Measurements from ENCODE around the gene ZNF467.

Gene ZNF467

DNA sequence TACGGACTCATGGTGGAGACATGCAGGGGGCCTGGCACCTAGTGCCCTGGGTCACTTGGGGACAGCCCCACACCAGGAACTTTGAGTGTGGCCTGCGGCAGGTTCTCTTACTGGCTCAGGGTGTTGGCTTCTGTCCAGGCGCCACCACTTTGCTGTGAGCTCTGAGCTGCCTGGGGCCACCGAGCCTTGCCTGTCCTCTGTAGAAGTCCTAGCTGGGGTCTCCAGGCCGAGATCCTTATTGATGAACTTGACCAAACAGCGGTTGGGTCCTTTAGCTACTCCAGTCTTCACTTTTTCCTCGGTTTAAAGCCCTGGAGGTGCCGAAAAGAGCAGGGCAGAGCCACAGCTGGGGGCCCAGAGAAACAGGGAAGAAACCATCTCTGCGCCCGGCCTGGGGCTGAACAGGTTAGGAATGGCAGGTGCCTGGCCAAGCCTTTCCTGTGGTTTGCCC, 41.3 kb downstream of the ZNF467 start:
- Histone ChIP-seq H4K8ac (ENCODE audit: low read depth, low read length) (no peak overlapping the region), H3K18ac (ENCODE audit: low read length) (no peak overlapping the region), H3K23ac (ENCODE audit: low read length) (no peak overlapping the region), H2BK5ac (ENCODE audit: low read length) (no peak overlapping the region), H2BK120ac (ENCODE audit: low read depth, low read length) (no peak overlapping the region), H3K27ac (ENCODE audit: low read depth, low read length) (no peak overlapping the region), H3K36me3 (ENCODE audit: control insufficient read depth, insufficient read depth, low read length) (peaks cover 1% of the 10 kb centered on the region), H3K4me2 (ENCODE audit: low read length) (no peak overlapping the region), H4K5ac (ENCODE audit: low read length) (no peak overlapping the region), H3K4me3 (ENCODE audit: low read length) (no peak overlapping the region), H3K27me3 (ENCODE audit: insufficient read depth, low read length, poor library complexity) (no peaks in the 10 kb centered on the region), H3K56ac (ENCODE audit: low read length) (no peak overlapping the region), H3K79me2 (ENCODE audit: control insufficient read depth, insufficient read depth, low read length) (no peaks in the 10 kb centered on the region), H2BK15ac (replicated peaks; ENCODE audit: low read depth) (no peak overlapping the region), H3K9ac (ENCODE audit: low read length) (no peak overlapping the region), H3K79me1 (ENCODE audit: low read length) (no peaks in the 10 kb centered on the region), H3K4ac (ENCODE audit: low read depth, low read length) (no peak overlapping the region), H2AK5ac (ENCODE audit: low read length) (no peak overlapping the region), H3K4me1 (ENCODE audit: control insufficient read depth, low read depth, low read length) (no peaks in the 10 kb centered on the region)
- no CpG with 5 or more reads among the region's 10 CpGs for WGBS (ENCODE audit: extremely low coverage, insufficient coverage, low lambda C conversion rate)
- DNase-seq: no peak

DNA sequence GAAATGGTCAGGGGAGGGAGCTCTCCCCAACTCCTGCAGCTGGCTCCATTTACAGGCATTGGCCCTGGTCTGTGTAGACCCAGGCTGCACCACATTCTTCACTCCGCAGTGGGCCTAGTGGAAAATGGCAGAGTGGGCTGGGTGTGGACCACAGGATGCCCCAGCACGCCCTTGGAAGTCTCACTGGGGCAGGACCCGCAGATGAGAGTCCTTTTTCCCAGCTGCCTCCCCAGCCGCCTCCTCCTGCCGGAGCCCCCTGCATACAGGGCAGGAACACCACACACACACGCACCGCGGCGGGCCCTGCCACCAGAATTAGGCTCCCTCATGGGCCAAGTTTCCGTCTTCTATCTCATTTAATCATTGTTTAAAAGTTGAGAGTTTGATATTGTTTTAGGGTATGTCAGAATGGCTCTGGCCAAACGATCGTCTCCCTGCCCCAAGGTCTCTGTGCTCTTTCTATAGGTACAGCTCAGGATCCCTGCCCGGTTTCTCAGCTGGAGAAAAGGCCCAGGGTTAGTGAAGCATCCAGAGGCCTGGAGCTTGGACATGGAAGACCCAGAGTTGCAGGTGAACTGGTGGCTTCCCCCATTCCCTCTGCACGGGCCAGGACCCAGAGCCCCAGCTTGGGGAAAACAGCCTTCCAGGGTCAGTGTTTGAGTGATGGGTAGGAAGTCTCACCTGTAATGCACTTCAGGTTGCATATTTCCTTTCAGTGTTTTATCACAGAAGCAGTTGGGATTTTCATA, 42.0 kb downstream of the ZNF467 start:
- Histone ChIP-seq H3K4me2 (ENCODE audit: low read length) (no peak overlapping the region), H3K4me3 (ENCODE audit: low read length) (no peak overlapping the region), H3K79me1 (ENCODE audit: low read length) (no peaks in the 10 kb centered on the region), H3K4me1 (ENCODE audit: control insufficient read depth, low read depth, low read length) (no peaks in the 10 kb centered on the region), H3K4ac (ENCODE audit: low read depth, low read length) (no peak overlapping the region), H3K18ac (ENCODE audit: low read length) (no peak overlapping the region), H2BK15ac (replicated peaks; ENCODE audit: low read depth) (no peak overlapping the region), H3K23ac (ENCODE audit: low read length) (no peak overlapping the region), H4K8ac (ENCODE audit: low read depth, low read length) (no peak overlapping the region), H3K27me3 (ENCODE audit: insufficient read depth, low read length, poor library complexity) (no peaks in the 10 kb centered on the region), H3K9ac (ENCODE audit: low read length) (no peak overlapping the region), H2AK5ac (ENCODE audit: low read length) (no peak overlapping the region), H3K27ac (ENCODE audit: low read depth, low read length) (no peak overlapping the region), H3K36me3 (ENCODE audit: control insufficient read depth, insufficient read depth, low read length) (peaks cover 1% of the 10 kb centered on the region), H2BK120ac (ENCODE audit: low read depth, low read length) (no peak overlapping the region), H4K5ac (ENCODE audit: low read length) (no peak overlapping the region), H3K79me2 (ENCODE audit: control insufficient read depth, insufficient read depth, low read length) (no peaks in the 10 kb centered on the region), H2BK5ac (ENCODE audit: low read length) (no peak overlapping the region), H3K56ac (ENCODE audit: low read length) (no peak overlapping the region)
- no peak for DNase-seq
- WGBS (ENCODE audit: extremely low coverage, insufficient coverage, low lambda C conversion rate): no CpG with 5 or more reads among the region's 14 CpGs

DNA sequence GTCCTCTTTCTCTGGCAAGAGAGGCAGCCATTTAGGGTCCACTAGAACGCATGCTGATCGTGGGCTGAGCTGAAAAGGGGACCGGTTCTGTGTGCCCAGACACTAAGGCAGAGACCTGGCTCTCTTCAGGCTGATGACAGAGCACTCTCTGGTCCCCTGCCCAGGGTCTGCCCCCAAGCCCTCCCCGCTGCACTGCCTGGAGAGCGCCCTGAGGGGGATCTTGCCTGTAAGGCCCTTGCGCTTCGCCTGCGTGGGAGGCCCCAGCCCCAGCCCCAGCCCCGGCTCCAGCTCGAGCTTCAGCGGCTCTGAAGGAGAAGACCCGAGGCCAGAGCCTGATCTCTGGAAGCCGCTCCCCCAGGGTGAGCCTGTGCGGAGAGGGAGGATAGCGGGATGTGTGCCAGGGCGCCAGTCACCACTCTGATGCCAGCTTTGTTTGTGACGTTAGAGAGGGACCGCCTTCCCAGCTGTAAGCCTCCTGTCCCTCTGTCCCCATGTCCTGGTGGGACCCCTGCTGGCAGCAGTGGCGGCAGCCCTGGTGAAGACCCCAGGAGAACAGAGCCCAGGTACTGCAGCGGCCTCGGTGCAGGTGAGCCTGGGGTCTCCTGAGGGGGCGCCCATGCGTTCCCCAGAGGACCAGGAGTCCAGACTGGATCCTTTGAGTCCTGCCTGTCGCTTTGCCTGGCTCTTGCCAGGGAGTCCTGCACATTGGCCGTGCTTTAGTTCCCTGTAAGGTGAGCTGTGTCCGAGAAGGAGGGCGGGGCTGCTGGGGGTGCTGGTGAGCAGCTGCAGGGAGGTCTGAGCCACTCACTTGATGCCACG, 43.2 kb downstream of the ZNF467 start:
- Histone ChIP-seq H4K8ac (ENCODE audit: low read depth, low read length) (no peak overlapping the region), H2BK120ac (ENCODE audit: low read depth, low read length) (no peak overlapping the region), H3K79me1 (ENCODE audit: low read length) (no peaks in the 10 kb centered on the region), H3K4me1 (ENCODE audit: control insufficient read depth, low read depth, low read length) (no peaks in the 10 kb centered on the region), H4K5ac (ENCODE audit: low read length) (no peak overlapping the region), H2AK5ac (ENCODE audit: low read length) (no peak overlapping the region), H3K9ac (ENCODE audit: low read length) (no peak overlapping the region), H3K4ac (ENCODE audit: low read depth, low read length) (no peak overlapping the region), H3K18ac (ENCODE audit: low read length) (no peak overlapping the region), H3K79me2 (ENCODE audit: control insufficient read depth, insufficient read depth, low read length) (no peaks in the 10 kb centered on the region), H3K27me3 (ENCODE audit: insufficient read depth, low read length, poor library complexity) (no peaks in the 10 kb centered on the region), H3K4me2 (ENCODE audit: low read length) (no peak overlapping the region), H3K27ac (ENCODE audit: low read depth, low read length) (no peak overlapping the region), H3K36me3 (ENCODE audit: control insufficient read depth, insufficient read depth, low read length) (peaks cover 1% of the 10 kb centered on the region), H3K56ac (ENCODE audit: low read length) (no peak overlapping the region), H2BK5ac (ENCODE audit: low read length) (no peak overlapping the region), H3K4me3 (ENCODE audit: low read length) (no peak overlapping the region), H3K23ac (ENCODE audit: low read length) (no peak overlapping the region), H2BK15ac (replicated peaks; ENCODE audit: low read depth) (no peak overlapping the region)
- WGBS (ENCODE audit: extremely low coverage, insufficient coverage, low lambda C conversion rate): no CpG with 5 or more reads among the region's 28 CpGs
- DNase-seq: no peak

DNA sequence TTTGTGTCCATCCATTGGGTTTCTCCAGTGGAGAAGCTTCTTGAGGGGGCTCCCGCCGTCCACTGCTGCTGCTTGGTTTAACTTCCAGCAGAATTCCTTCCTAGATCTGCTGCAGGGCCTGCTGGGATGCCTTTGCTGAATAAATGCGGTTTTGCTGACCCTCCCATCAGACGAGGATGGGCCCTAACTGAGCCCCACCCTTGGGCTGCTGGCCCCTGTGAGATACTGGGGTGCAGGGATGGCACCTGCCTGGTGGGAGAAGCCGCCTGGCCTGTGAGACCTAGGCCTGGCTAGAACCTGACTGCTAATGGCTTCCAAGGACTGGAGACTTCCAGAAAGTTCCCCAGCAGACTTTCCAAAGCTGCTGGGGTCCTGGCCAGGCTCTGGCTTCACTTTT, 43.8 kb downstream of the ZNF467 start:
- no peak overlapping the region for H4K5ac ChIP-seq (ENCODE audit: low read length)
- H2BK120ac ChIP-seq (ENCODE audit: low read depth, low read length): no peak overlapping the region
- no peak overlapping the region for H3K9ac ChIP-seq (ENCODE audit: low read length)
- DNase-seq: no peak
- no CpG with 5 or more reads among the region's 5 CpGs for WGBS (ENCODE audit: extremely low coverage, insufficient coverage, low lambda C conversion rate)
- no peak overlapping the region for H3K4me3 ChIP-seq (ENCODE audit: low read length)
- no peak overlapping the region for H3K23ac ChIP-seq (ENCODE audit: low read length)
- H3K4me1 ChIP-seq (ENCODE audit: control insufficient read depth, low read depth, low read length): no peaks in the 10 kb centered on the region
- H3K27me3 ChIP-seq (ENCODE audit: insufficient read depth, low read length, poor library complexity): no peaks in the 10 kb centered on the region
- H2BK15ac ChIP-seq (replicated peaks; ENCODE audit: low read depth): no peak overlapping the region
- no peaks in the 10 kb centered on the region for H3K79me2 ChIP-seq (ENCODE audit: control insufficient read depth, insufficient read depth, low read length)
- H3K36me3 ChIP-seq (ENCODE audit: control insufficient read depth, insufficient read depth, low read length): peaks cover 1% of the 10 kb centered on the region
- H2AK5ac ChIP-seq (ENCODE audit: low read length): no peak overlapping the region
- no peak overlapping the region for H4K8ac ChIP-seq (ENCODE audit: low read depth, low read length)
- no peak overlapping the region for H3K4ac ChIP-seq (ENCODE audit: low read depth, low read length)
- H3K4me2 ChIP-seq (ENCODE audit: low read length): no peak overlapping the region
- no peak overlapping the region for H3K18ac ChIP-seq (ENCODE audit: low read length)
- H2BK5ac ChIP-seq (ENCODE audit: low read length): no peak overlapping the region
- no peaks in the 10 kb centered on the region for H3K79me1 ChIP-seq (ENCODE audit: low read length)
- no peak overlapping the region for H3K56ac ChIP-seq (ENCODE audit: low read length)
- H3K27ac ChIP-seq (ENCODE audit: low read depth, low read length): no peak overlapping the region

- Histone ChIP-seq H3K27me3 (ENCODE audit: insufficient read depth, low read length, poor library complexity) (no peaks in the 10 kb centered on the region), H3K4me2 (ENCODE audit: low read length) (no peak overlapping the region), H3K79me2 (ENCODE audit: control insufficient read depth, insufficient read depth, low read length) (no peaks in the 10 kb centered on the region), H3K23ac (ENCODE audit: low read length) (no peak overlapping the region), H4K5ac (ENCODE audit: low read length) (no peak overlapping the region), H3K79me1 (ENCODE audit: low read length) (no peaks in the 10 kb centered on the region), H3K4me1 (ENCODE audit: control insufficient read depth, low read depth, low read length) (no peaks in the 10 kb centered on the region), H3K36me3 (ENCODE audit: control insufficient read depth, insufficient read depth, low read length) (peaks cover 1% of the 10 kb centered on the region), H3K18ac (ENCODE audit: low read length) (no peak overlapping the region), H2BK120ac (ENCODE audit: low read depth, low read length) (no peak overlapping the region), H2BK15ac (replicated peaks; ENCODE audit: low read depth) (no peak overlapping the region), H2BK5ac (ENCODE audit: low read length) (no peak overlapping the region), H3K9ac (ENCODE audit: low read length) (no peak overlapping the region), H3K4ac (ENCODE audit: low read depth, low read length) (no peak overlapping the region), H3K27ac (ENCODE audit: low read depth, low read length) (no peak overlapping the region), H2AK5ac (ENCODE audit: low read length) (no peak overlapping the region), H4K8ac (ENCODE audit: low read depth, low read length) (no peak overlapping the region), H3K4me3 (ENCODE audit: low read length) (no peak overlapping the region), H3K56ac (ENCODE audit: low read length) (no peak overlapping the region)
- DNase-seq: no peak
- no CpG with 5 or more reads among the region's 21 CpGs for WGBS (ENCODE audit: extremely low coverage, insufficient coverage, low lambda C conversion rate)
These were observed 44.7 kb downstream of the ZNF467 start for GRCh38 chr7:149728491-149729375.

Measured in mesendoderm (in vitro differentiated cells).